Measurements from ENCODE around the gene NLGN4X. TPM values are rescaled to one million over a fixed set of nuclear protein-coding genes. Genes with fewer than 3 reads are reported as not detected.

Gene NLGN4X
- total RNA-seq, 2 experiments from 2014 or later, result not detected

- no peaks in the 10 kb centered on the region for H3K4me1 Mint-ChIP-seq
- H3K27ac Mint-ChIP-seq, result no peak overlapping the region
- DNase-seq, result no peak
- no peak overlapping the region for H3K4me3 Mint-ChIP-seq
- H3K36me3 Mint-ChIP-seq, result no peaks in the 10 kb centered on the region
- no peaks in the 10 kb centered on the region for H3K9me3 Mint-ChIP-seq
- no peak for ATAC-seq (ENCODE audit: low read depth)
- no peaks in the 10 kb centered on the region for H3K27me3 Mint-ChIP-seq
- POLR2A ChIA-PET, result no interaction called here
These were observed 371.4 kb downstream of the NLGN4X start for GRCh38 chrX:5857232-5857631.

GRCh38 chrX:5852941-5853340 is 375.7 kb downstream of the NLGN4X start:
- DNase-seq (no peak), ATAC-seq (ENCODE audit: low read depth) (no peak)
- POLR2A ChIA-PET, result no interaction called here
- Mint-ChIP-seq H3K4me1 (no peaks in the 10 kb centered on the region), H3K36me3 (no peaks in the 10 kb centered on the region), H3K9me3 (no peaks in the 10 kb centered on the region), H3K27ac (no peak overlapping the region), H3K4me3 (no peak overlapping the region), H3K27me3 (no peaks in the 10 kb centered on the region)

GRCh38 chrX:5842601-5843000 is 386.1 kb downstream of the NLGN4X start:
- DNase-seq (no peak), ATAC-seq (ENCODE audit: low read depth) (no peak)
- no peaks in the 10 kb centered on the region for H3K36me3 Mint-ChIP-seq
- H3K27me3 Mint-ChIP-seq, result no peaks in the 10 kb centered on the region
- no peaks in the 10 kb centered on the region for H3K9me3 Mint-ChIP-seq
- POLR2A ChIA-PET, result no interaction called here
- H3K4me1 Mint-ChIP-seq, result no peaks in the 10 kb centered on the region
- H3K27ac Mint-ChIP-seq, result no peak overlapping the region
- H3K4me3 Mint-ChIP-seq, result no peak overlapping the region
